Mesothelial cell of epicardium (in vitro differentiated cells): ENCODE data around the gene FAM20B. TPM values are rescaled to one million over a fixed set of nuclear protein-coding genes. Genes with fewer than 3 reads are reported as not detected.

Experiments used
- DNase-seq, 2 experiments: peaks; one replicate each; pipeline ENCODE4 v3.0.0; 2021; ENCODE audit warnings: low spot score in 2 of 2; ENCODE audit not compliant: unreplicated experiment in 2 of 2
- H3K27ac Mint-ChIP-seq: 2 replicates; pipeline ENCODE4 v1.8.0; 2021; ENCODE audit warnings: mixed read lengths
- H3K27me3 Mint-ChIP-seq: 2 replicates; pipeline ENCODE4 v1.8.0; 2021; ENCODE audit warnings: low read depth, mixed read lengths
- H3K36me3 Mint-ChIP-seq: 2 replicates; pipeline ENCODE4 v1.8.0; 2021; ENCODE audit warnings: mixed read lengths
- H3K4me1 Mint-ChIP-seq: 2 replicates; pipeline ENCODE4 v1.8.0; 2021; ENCODE audit warnings: mixed read lengths
- H3K4me3 Mint-ChIP-seq: 2 replicates; pipeline ENCODE4 v1.8.0; 2021; ENCODE audit warnings: mild to moderate bottlenecking, moderate library complexity, mixed read lengths
- H3K9me3 Mint-ChIP-seq: 2 replicates; pipeline ENCODE4 v1.8.0; 2021; ENCODE audit warnings: mixed read lengths
- total RNA-seq: library from RNA; stranded (reverse); gene quantifications from 3 replicates; pipeline ENCODE4 v1.2.1, GENCODE V29; 2021
- TF ChIP-seq, protein P1 (sequence below): fragments of 200-600 bp; sonication (generic); IDR thresholded peaks from one replicate; pipeline ENCODE4 v1.5.0; 2021; ENCODE audit warnings: antibody characterized with exemption; ENCODE audit not compliant: unreplicated experiment

The FAM20B gene
- total RNA-seq, 1 donor from 2014 or later = 52.2 TPM

DNA sequence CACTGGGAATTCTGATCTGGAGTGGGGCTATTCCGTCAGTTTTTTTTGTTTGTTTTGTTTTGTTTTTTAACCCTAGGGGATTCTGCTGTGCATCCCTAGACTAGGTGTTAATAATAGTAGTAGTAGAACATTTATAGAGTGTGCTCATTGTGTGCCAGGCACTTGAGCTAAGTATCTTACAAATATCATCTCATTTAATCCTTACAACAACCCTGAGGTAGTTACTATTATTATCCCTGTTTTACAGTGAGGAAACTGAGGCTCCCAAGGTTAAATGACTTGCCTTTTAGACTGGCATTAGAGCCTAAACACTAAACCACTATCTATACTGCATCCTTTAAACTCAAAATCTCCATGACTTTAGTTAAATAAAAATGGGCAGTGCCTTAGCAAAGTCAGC is 78.3 kb downstream of the FAM20B start:
- no peak for DNase-seq
- H3K4me3 Mint-ChIP-seq = no peak overlapping the region
- H3K27ac Mint-ChIP-seq = no peak overlapping the region
- TF ChIP-seq, protein P1, sequence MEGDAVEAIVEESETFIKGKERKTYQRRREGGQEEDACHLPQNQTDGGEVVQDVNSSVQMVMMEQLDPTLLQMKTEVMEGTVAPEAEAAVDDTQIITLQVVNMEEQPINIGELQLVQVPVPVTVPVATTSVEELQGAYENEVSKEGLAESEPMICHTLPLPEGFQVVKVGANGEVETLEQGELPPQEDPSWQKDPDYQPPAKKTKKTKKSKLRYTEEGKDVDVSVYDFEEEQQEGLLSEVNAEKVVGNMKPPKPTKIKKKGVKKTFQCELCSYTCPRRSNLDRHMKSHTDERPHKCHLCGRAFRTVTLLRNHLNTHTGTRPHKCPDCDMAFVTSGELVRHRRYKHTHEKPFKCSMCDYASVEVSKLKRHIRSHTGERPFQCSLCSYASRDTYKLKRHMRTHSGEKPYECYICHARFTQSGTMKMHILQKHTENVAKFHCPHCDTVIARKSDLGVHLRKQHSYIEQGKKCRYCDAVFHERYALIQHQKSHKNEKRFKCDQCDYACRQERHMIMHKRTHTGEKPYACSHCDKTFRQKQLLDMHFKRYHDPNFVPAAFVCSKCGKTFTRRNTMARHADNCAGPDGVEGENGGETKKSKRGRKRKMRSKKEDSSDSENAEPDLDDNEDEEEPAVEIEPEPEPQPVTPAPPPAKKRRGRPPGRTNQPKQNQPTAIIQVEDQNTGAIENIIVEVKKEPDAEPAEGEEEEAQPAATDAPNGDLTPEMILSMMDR = no peak
- H3K4me1 Mint-ChIP-seq = peaks cover 9% of the 10 kb centered on the region
- peaks cover 19% of the 10 kb centered on the region for H3K36me3 Mint-ChIP-seq
- no peaks in the 10 kb centered on the region for H3K27me3 Mint-ChIP-seq
- no peaks in the 10 kb centered on the region for H3K9me3 Mint-ChIP-seq

DNA sequence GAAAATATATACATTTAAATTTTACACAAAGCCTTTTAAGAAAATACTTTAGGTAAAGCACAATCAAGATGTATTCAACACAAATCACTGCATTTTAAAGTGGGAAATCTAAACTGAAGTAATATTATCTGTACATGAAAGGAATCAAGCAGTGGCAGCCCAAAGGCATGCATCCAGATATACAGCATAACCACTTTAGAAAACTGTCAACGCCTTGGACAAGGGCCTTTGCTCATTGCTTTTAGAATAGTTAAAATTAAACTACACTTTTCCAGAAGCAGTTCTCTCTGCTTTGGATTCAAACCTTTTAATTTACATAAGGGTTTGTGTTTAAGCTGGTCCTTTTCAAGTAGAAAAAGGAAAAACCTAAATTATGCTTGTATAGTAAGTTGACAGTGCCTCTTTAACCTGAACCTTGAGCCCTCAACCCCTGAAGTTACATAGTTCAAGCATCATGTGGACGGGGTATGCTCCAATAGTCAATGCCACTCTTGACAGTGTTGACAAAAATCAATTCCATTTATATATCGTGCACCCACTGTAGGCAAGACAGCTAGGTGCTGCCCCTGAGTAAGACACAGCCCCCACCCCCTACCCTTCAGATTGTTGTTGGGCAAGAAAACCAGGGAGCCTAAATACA is 79.0 kb downstream of the FAM20B start:
- TF ChIP-seq, protein P1 = no peak
- H3K27ac Mint-ChIP-seq = no peak overlapping the region
- H3K4me3 Mint-ChIP-seq = no peak overlapping the region
- peaks cover 9% of the 10 kb centered on the region for H3K4me1 Mint-ChIP-seq
- H3K27me3 Mint-ChIP-seq = no peaks in the 10 kb centered on the region
- peaks cover 20% of the 10 kb centered on the region for H3K36me3 Mint-ChIP-seq
- no peaks in the 10 kb centered on the region for H3K9me3 Mint-ChIP-seq
- DNase-seq = no peak

GRCh38 chr1:179105393-179105792 is 79.7 kb downstream of the FAM20B start:
- no peaks in the 10 kb centered on the region for H3K9me3 Mint-ChIP-seq
- DNase-seq = no peak
- H3K4me3 Mint-ChIP-seq = no peak overlapping the region
- TF ChIP-seq, protein P1 = peak; percentile 53
- peaks cover 9% of the 10 kb centered on the region for H3K4me1 Mint-ChIP-seq
- H3K36me3 Mint-ChIP-seq = peaks cover 24% of the 10 kb centered on the region
- H3K27ac Mint-ChIP-seq = no peak overlapping the region
- H3K27me3 Mint-ChIP-seq = no peaks in the 10 kb centered on the region

- no peaks in the 10 kb centered on the region for H3K27me3 Mint-ChIP-seq
- peaks cover 20% of the 10 kb centered on the region for H3K36me3 Mint-ChIP-seq
- DNase-seq = no peak
- TF ChIP-seq, protein P1 = no peak
- H3K9me3 Mint-ChIP-seq = no peaks in the 10 kb centered on the region
- peaks cover 8% of the 10 kb centered on the region for H3K4me1 Mint-ChIP-seq
- H3K27ac Mint-ChIP-seq = no peak overlapping the region
- no peak overlapping the region for H3K4me3 Mint-ChIP-seq
Observed at GRCh38 chr1:179107706-179108629, 82.3 kb downstream of the FAM20B start.

- peaks cover 23% of the 10 kb centered on the region for H3K36me3 Mint-ChIP-seq
- peaks cover 8% of the 10 kb centered on the region for H3K4me1 Mint-ChIP-seq
- DNase-seq = no peak
- H3K4me3 Mint-ChIP-seq = no peak overlapping the region
- TF ChIP-seq, protein P1 = no peak
- no peaks in the 10 kb centered on the region for H3K27me3 Mint-ChIP-seq
- no peak overlapping the region for H3K27ac Mint-ChIP-seq
- no peaks in the 10 kb centered on the region for H3K9me3 Mint-ChIP-seq
Observed at GRCh38 chr1:179108644-179109043, 83.0 kb downstream of the FAM20B start.
